Measurements from ENCODE around the gene OR4E2. TPM values are rescaled to one million over a fixed set of nuclear protein-coding genes. Genes with fewer than 3 reads are reported as not detected.

OR4E2 gene
- total and polyA plus RNA-seq, 2 experiments from 2014 or later: not detected

DNA sequence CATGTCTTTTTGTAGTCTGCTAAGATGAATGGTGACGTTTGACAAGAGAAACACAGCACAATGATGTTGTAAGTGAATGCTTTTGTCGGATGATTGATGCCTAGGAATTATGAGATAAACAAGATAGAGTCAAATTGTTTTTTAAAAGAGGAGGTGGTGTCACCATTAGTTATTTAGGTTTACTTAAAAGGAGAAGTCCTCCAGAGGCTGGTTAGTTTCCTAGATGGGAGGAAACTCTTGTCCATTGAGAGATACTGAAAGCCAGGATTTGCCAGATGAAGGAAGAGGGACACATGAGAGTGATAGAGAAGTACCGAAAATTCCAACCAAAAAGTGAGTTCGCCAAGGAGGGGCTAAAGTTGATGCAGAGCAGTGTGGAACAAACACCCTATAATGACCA, 18.8 kb upstream of the OR4E2 start, which contains the start of gene OR10G2:
TSS of gene OR10G2 (minus strand) at position 101 of the 400 bp plus-strand sequence. CDS start at position 3, 98 bp downstream.
- H3K27ac ChIP-seq: no peak within 1 kb of the TSS
- TF ChIP-seq EZH2phosphoT487 (IDR thresholded peaks at IDR 0.05; ENCODE audit: low read depth, severe bottlenecking, unreplicated experiment) (no peak), EZH2 (IDR thresholded peaks at IDR 0.05; ENCODE audit: borderline replicate concordance) (no peak)
- TF ChIP-seq, protein P1, sequence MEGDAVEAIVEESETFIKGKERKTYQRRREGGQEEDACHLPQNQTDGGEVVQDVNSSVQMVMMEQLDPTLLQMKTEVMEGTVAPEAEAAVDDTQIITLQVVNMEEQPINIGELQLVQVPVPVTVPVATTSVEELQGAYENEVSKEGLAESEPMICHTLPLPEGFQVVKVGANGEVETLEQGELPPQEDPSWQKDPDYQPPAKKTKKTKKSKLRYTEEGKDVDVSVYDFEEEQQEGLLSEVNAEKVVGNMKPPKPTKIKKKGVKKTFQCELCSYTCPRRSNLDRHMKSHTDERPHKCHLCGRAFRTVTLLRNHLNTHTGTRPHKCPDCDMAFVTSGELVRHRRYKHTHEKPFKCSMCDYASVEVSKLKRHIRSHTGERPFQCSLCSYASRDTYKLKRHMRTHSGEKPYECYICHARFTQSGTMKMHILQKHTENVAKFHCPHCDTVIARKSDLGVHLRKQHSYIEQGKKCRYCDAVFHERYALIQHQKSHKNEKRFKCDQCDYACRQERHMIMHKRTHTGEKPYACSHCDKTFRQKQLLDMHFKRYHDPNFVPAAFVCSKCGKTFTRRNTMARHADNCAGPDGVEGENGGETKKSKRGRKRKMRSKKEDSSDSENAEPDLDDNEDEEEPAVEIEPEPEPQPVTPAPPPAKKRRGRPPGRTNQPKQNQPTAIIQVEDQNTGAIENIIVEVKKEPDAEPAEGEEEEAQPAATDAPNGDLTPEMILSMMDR (IDR thresholded peaks at IDR 0.05; ENCODE audit: poor library complexity): no peak
- 88% methylated on average over 4 of the region's 4 CpGs for WGBS (ENCODE audit: low lambda C conversion rate, missing lambda C conversion rate)
- no peaks in the 10 kb centered on the region for H3K4me1 ChIP-seq (ENCODE audit: insufficient read depth)
- H3K4me2 ChIP-seq: no peak within 1 kb of the TSS
- H3K9me3 ChIP-seq (ENCODE audit: low read depth): no peaks in the 10 kb centered on the region
- no peaks in the 10 kb centered on the region for H3K79me2 ChIP-seq
- no peaks in the 10 kb centered on the region for H4K20me1 ChIP-seq (ENCODE audit: insufficient read depth, poor library complexity, severe bottlenecking)
- no peaks in the 10 kb centered on the region for H3K9me2 ChIP-seq (replicated peaks; ENCODE audit: insufficient read depth)
- H3K36me3 ChIP-seq (replicated peaks; ENCODE audit: insufficient read depth, low read depth): no peaks in the 10 kb centered on the region
- H3K27me3 ChIP-seq: no peaks in the 10 kb centered on the region
- DNase-seq (ENCODE audit: low spot score): no peak
- H2AFZ ChIP-seq: no peak within 1 kb of the TSS
- H3K4me3 ChIP-seq: no peak within 1 kb of the TSS

DNA sequence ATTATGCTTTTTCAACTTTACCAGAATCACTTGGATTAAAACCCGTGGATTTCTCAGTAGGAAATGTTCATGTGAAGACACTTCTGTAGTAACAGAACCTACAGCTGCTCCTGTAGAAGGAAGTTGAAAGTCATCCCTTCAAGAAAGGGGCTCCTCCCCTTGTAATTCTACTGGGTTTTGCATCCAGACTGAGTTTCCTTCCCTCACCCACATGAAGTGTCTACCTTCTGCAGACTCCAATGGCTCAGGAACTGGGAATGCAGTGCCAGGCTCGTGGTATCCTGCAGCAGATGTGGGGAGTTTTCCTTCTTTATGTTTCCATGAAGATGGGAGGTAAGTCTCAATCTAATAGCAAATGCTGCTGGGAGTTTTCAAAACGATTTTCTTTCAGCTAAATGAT, 11.0 kb upstream of the OR4E2 start:
- Histone ChIP-seq H3K27me3 (no peaks in the 10 kb centered on the region), H3K4me1 (ENCODE audit: insufficient read depth) (no peaks in the 10 kb centered on the region), H3K79me2 (no peaks in the 10 kb centered on the region), H2AFZ (no peak overlapping the region), H4K20me1 (ENCODE audit: insufficient read depth, poor library complexity, severe bottlenecking) (no peaks in the 10 kb centered on the region), H3K36me3 (replicated peaks; ENCODE audit: insufficient read depth, low read depth) (no peaks in the 10 kb centered on the region), H3K9me2 (replicated peaks; ENCODE audit: insufficient read depth) (no peaks in the 10 kb centered on the region), H3K9me3 (ENCODE audit: low read depth) (no peaks in the 10 kb centered on the region), H3K27ac (no peak overlapping the region), H3K4me3 (no peak overlapping the region), H3K4me2 (no peak overlapping the region)
- TF ChIP-seq EZH2 (IDR thresholded peaks at IDR 0.05; ENCODE audit: borderline replicate concordance) (no peak), EZH2phosphoT487 (IDR thresholded peaks at IDR 0.05; ENCODE audit: low read depth, severe bottlenecking, unreplicated experiment) (no peak)
- TF ChIP-seq, protein P1 (IDR thresholded peaks at IDR 0.05; ENCODE audit: poor library complexity): no peak
- 74% methylated on average over 3 of the region's 3 CpGs for WGBS (ENCODE audit: low lambda C conversion rate, missing lambda C conversion rate)
- no peak for DNase-seq (ENCODE audit: low spot score)

DNA sequence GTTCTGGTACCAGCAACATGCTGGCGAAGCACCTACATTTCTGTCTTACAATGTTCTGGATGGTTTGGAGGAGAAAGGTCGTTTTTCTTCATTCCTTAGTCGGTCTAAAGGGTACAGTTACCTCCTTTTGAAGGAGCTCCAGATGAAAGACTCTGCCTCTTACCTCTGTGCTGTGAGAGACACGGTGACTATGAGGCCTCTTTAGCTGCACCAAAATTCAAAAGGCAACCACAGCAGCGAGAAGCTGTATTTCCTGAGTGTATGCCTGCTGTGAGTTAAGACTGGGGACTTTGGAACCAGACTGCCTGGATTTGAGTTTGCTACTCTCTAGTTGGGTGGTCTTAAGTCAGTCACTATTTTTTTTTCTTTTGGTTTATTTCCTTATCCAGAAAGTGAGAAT, 10.2 kb upstream of the OR4E2 start:
- Histone ChIP-seq H4K20me1 (ENCODE audit: insufficient read depth, poor library complexity, severe bottlenecking) (no peaks in the 10 kb centered on the region), H3K27me3 (no peaks in the 10 kb centered on the region), H3K9me2 (replicated peaks; ENCODE audit: insufficient read depth) (no peaks in the 10 kb centered on the region), H2AFZ (no peak overlapping the region), H3K27ac (no peak overlapping the region), H3K4me1 (ENCODE audit: insufficient read depth) (no peaks in the 10 kb centered on the region), H3K9me3 (ENCODE audit: low read depth) (no peaks in the 10 kb centered on the region), H3K4me2 (no peak overlapping the region), H3K79me2 (no peaks in the 10 kb centered on the region), H3K4me3 (no peak overlapping the region), H3K36me3 (replicated peaks; ENCODE audit: insufficient read depth, low read depth) (no peaks in the 10 kb centered on the region)
- 67% methylated on average over 5 of the region's 5 CpGs for WGBS (ENCODE audit: low lambda C conversion rate, missing lambda C conversion rate)
- TF ChIP-seq EZH2 (IDR thresholded peaks at IDR 0.05; ENCODE audit: borderline replicate concordance) (no peak), EZH2phosphoT487 (IDR thresholded peaks at IDR 0.05; ENCODE audit: low read depth, severe bottlenecking, unreplicated experiment) (no peak)
- TF ChIP-seq, protein P1 (IDR thresholded peaks at IDR 0.05; ENCODE audit: poor library complexity): no peak
- no peak for DNase-seq (ENCODE audit: low spot score)

DNA sequence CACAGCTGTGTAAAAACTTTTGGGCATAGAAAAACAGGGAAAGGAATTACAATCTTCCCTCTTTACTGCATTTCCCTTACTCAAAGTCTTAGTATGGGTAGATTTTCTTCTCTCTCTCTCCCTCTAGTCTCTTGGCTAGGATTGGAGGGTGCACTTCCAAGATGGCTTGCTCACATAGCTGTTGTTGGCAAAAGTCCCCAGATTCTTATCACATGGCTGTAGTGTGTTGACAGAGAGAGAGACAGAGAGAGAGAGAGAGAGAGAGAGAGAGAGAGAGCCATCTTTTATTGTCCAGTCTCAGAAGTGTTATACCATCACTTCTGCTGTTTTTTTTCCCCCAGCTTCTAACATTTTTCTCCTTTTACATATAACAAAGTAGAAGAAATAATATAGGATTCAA, 6.3 kb upstream of the OR4E2 start:
- DNase-seq (ENCODE audit: low spot score): no peak
- Histone ChIP-seq H4K20me1 (ENCODE audit: insufficient read depth, poor library complexity, severe bottlenecking) (no peaks in the 10 kb centered on the region), H3K9me3 (ENCODE audit: low read depth) (no peaks in the 10 kb centered on the region), H3K27ac (no peak overlapping the region), H3K27me3 (no peaks in the 10 kb centered on the region), H3K4me3 (no peak overlapping the region), H3K79me2 (no peaks in the 10 kb centered on the region), H2AFZ (no peak overlapping the region), H3K36me3 (replicated peaks; ENCODE audit: insufficient read depth, low read depth) (no peaks in the 10 kb centered on the region), H3K9me2 (replicated peaks; ENCODE audit: insufficient read depth) (no peaks in the 10 kb centered on the region), H3K4me2 (no peak overlapping the region), H3K4me1 (ENCODE audit: insufficient read depth) (no peaks in the 10 kb centered on the region)
- TF ChIP-seq EZH2phosphoT487 (IDR thresholded peaks at IDR 0.05; ENCODE audit: low read depth, severe bottlenecking, unreplicated experiment) (no peak), EZH2 (IDR thresholded peaks at IDR 0.05; ENCODE audit: borderline replicate concordance) (no peak)
- TF ChIP-seq, protein P1 (IDR thresholded peaks at IDR 0.05; ENCODE audit: poor library complexity): no peak
